Psoas muscle (tissue), 8 donors: ENCODE data around the gene LHFPL3. TPM values are rescaled to one million over a fixed set of nuclear protein-coding genes. Genes with fewer than 3 reads are reported as not detected.

Experiments
- ATAC-seq, 4 donors: fragments of 200-7000 bp; cut with Tn5 transposase; one replicate each; pipeline ENCODE4 v1.9.1; 2020; ENCODE audit warnings: moderate library complexity in 3 of 4, mild to moderate bottlenecking in 2 of 4
- DNase-seq, 2 donors: peaks; one replicate each; pipeline ENCODE4 v3.0.0-alpha.2; 2020
- H3K27ac ChIP-seq: fragments of 200-600 bp; one replicate; pipeline ENCODE4 v1.8.0; 2022
- H3K27me3 ChIP-seq, 3 donors: fragments of 200-600 bp in 1 of 3; one replicate each; pipeline versions ENCODE4 v1.6.1 to v1.8.0; 2013 to 2022; ENCODE audit warnings: low read length in 2 of 3, mild to moderate bottlenecking in 2 of 3, moderate library complexity in 1 of 3; ENCODE audit not compliant: insufficient read depth in 3 of 3
- H3K36me3 ChIP-seq, 2 donors: fragments of 200-600 bp in 1 of 2; one replicate each; pipeline versions ENCODE4 v1.6.1 to v1.8.0; 2013 to 2022; ENCODE audit warnings: low read depth in 1 of 2, mild to moderate bottlenecking in 1 of 2, moderate library complexity in 1 of 2; ENCODE audit not compliant: insufficient read depth in 1 of 2
- H3K4me1 ChIP-seq: fragments of 200-600 bp; one replicate; pipeline ENCODE4 v1.8.0; 2022
- H3K4me3 ChIP-seq: fragments of 200-600 bp; one replicate; pipeline ENCODE4 v1.8.0; 2022; ENCODE audit warnings: mild to moderate bottlenecking
- H3K9me3 ChIP-seq: fragments of 200-600 bp; one replicate; pipeline ENCODE4 v1.8.0; 2022
- WGBS, 3 donors: extraction: QIAGEN DNeasy Blood & Tissue Kit; methylation state at CpG; one replicate each; pipeline versions ENCODE4 v1.1.6 to v1.1.7; 2013; 5-methylcytosine and 5-hydroxymethylcytosine counted together
- intact Hi-C, 2 donors: fragments of 100-400 bp; cut with DNase I; formaldehyde crosslinking; loops; one replicate each; pipeline versions ENCODE4 v1.11.0 to v1.14.2; 2022
- polyA plus RNA-seq, 3 donors: library from polyadenylated mRNA; stranded (reverse); fragments of 200-250 nt; gene quantifications; one replicate each; pipeline ENCODE4 v1.2.3, GENCODE V29; 2013
- total RNA-seq, 4 donors: library from RNA; stranded (reverse); fragmentation: NEBNext Ultra II Directional in 2 of 4; extraction: Animal tissue kit (Norgen Biotek cat#: 25700) in 2 of 4; gene quantifications; one replicate each; pipeline versions ENCODE4 v1.2.1 to v1.2.4, GENCODE V29; 2021 to 2023
- TF ChIP-seq, protein P1 (sequence below): fragments of 200-600 bp; IDR thresholded peaks from one replicate; pipeline ENCODE4 v1.8.0; 2022; ENCODE audit warnings: antibody characterized with exemption
- donor health status: healthy with polysubstance abuse.
- donor health status: DM: no; HTN: no; CAD: no; lungs with moderate emphysema.
- donor health status: Bipolar disorder and iron deficiency.
- donor health status: healthy.
- donor health status: DM: yes; HTN: yes; CAD: no.
- donor health status: DM: no; HTN: no; CAD: no.
- donor health status: DM: no; HTN: no; CAD: no.
- donor health status: DM: yes; HTN: yes; CAD: no.

LHFPL3 gene
- total and polyA plus RNA-seq, 7 donors = not detected

GRCh38 chr7:104804696-104805095 is 476.3 kb downstream of the LHFPL3 start:
- no peak for ATAC-seq
- intact Hi-C loops = no loop called here
- no peak overlapping the region for H3K27ac ChIP-seq
- H3K36me3 ChIP-seq = no peaks in the 10 kb centered on the region
- H3K4me3 ChIP-seq = no peak overlapping the region
- TF ChIP-seq, protein P1, sequence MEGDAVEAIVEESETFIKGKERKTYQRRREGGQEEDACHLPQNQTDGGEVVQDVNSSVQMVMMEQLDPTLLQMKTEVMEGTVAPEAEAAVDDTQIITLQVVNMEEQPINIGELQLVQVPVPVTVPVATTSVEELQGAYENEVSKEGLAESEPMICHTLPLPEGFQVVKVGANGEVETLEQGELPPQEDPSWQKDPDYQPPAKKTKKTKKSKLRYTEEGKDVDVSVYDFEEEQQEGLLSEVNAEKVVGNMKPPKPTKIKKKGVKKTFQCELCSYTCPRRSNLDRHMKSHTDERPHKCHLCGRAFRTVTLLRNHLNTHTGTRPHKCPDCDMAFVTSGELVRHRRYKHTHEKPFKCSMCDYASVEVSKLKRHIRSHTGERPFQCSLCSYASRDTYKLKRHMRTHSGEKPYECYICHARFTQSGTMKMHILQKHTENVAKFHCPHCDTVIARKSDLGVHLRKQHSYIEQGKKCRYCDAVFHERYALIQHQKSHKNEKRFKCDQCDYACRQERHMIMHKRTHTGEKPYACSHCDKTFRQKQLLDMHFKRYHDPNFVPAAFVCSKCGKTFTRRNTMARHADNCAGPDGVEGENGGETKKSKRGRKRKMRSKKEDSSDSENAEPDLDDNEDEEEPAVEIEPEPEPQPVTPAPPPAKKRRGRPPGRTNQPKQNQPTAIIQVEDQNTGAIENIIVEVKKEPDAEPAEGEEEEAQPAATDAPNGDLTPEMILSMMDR = no peak
- no peaks in the 10 kb centered on the region for H3K9me3 ChIP-seq
- DNase-seq = no peak
- no peaks in the 10 kb centered on the region for H3K4me1 ChIP-seq
- WGBS, 3 donors = 68 to 86% (median 85%) methylated on average over 2 of the region's 2 CpGs
- peaks cover 0 to 4% (median 0%) of the 10 kb centered on the region in 3 donors for H3K27me3 ChIP-seq

DNA sequence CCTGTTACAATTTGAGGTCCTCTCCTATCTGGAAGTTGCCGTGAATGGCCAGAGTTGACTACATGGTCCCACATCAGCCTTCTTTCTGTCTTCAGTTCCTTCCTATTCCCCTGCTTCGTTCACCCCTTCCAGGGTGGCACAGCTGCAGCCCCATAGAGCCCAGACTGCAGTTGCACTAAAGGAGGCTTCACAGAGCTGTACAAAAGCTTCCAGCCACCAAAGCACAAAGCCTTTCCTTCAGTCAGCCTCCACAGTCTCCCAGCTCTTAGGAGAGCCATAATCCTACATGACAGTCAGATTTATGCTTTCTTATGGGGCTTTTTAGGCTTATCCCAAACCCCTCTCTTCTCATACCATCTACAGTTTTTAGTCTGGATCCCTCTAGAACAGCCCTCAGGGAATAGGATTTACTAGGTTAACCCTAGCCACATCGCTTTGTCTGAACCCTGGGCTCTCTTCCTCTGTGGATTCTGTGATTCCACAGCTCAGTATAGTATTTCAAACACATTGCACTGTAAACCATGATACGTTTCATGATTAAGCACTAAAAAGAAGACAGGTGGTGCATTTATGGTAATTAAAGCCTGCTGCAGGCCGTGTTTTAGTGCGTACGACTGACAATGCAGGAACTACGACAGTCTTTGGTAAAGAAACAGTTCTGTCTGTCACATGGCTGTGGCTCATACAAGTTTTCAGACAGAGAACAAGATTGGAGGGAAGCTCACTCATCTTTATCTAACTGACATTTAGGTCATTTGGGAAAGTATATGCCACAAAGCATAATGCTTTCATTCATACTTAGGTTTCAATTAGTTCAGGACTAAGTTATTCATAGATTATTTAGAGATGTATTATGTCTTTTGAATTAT is 477.3 kb downstream of the LHFPL3 start:
- Histone ChIP-seq H3K27ac (no peak overlapping the region), H3K27me3 (no peaks in the 10 kb centered on the region), H3K36me3 (no peaks in the 10 kb centered on the region), H3K9me3 (no peaks in the 10 kb centered on the region), H3K4me1 (no peaks in the 10 kb centered on the region), H3K4me3 (no peak overlapping the region)
- DNase-seq = no peak
- 24 to 27% (median 27%) methylated on average over 8 of the region's 8 CpGs for WGBS, 3 donors
- intact Hi-C loops = no loop called here
- TF ChIP-seq, protein P1 = no peak
- ATAC-seq = no peak

GRCh38 chr7:104807671-104808070 is 479.3 kb downstream of the LHFPL3 start:
- WGBS, 3 donors = 57 to 76% (median 61%) methylated on average over 6 of the region's 6 CpGs
- ATAC-seq (no peak), DNase-seq (no peak)
- H3K27ac ChIP-seq = no peak overlapping the region
- TF ChIP-seq, protein P1 = no peak
- no peaks in the 10 kb centered on the region for H3K36me3 ChIP-seq
- no peaks in the 10 kb centered on the region for H3K9me3 ChIP-seq
- no peak overlapping the region for H3K4me3 ChIP-seq
- H3K4me1 ChIP-seq = no peaks in the 10 kb centered on the region
- intact Hi-C loops = no loop called here
- H3K27me3 ChIP-seq = no peaks in the 10 kb centered on the region

- intact Hi-C loops = no loop called here
Measured at GRCh38 chr7:104809906-104810305, 481.5 kb downstream of the LHFPL3 start.

More at GRCh38 chr7:104809906-104810305, 481.5 kb downstream of the LHFPL3 start:
- TF ChIP-seq, protein P1 = no peak
- Histone ChIP-seq H3K4me1 (no peaks in the 10 kb centered on the region), H3K4me3 (no peak overlapping the region), H3K9me3 (no peaks in the 10 kb centered on the region), H3K27ac (no peak overlapping the region), H3K27me3 (no peaks in the 10 kb centered on the region), H3K36me3 (no peaks in the 10 kb centered on the region)
- no peak for ATAC-seq
- DNase-seq = no peak
- 89% methylated on average over 2 of the region's 2 CpGs for WGBS, 3 donors
